ENCODE data around the gene FOXD1.
"Not testable (repeated sequence)": the region's sequence is repeated elsewhere in the genome, so short reads cannot be mapped to it uniquely, and the experiment has no call there.

FOXD1 gene

DNA sequence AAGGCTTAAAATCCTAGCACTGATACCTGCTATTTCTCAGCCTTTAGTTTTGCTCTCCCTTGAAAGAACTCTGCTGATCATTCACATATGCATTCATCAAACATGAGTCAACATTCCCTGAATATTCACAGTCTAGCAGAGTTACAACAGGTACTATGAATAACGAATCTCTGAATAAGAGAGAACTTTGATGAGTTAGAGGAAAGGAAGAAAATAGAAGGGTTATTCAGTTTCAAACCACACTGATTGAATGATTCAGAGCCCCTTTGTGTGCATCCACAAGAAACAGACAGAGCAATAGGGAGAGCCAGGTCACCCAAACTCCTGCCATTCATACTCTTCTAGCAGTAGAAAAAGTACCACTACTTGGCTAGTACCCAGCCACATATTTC, 36.0 kb downstream of the FOXD1 start:
- in situ Hi-C loops (cut with HindIII; ENCODE audit: low sequenced_read_pairs), result no loop called here
- no peak overlapping the region for H3K4me3 ChIP-seq (ENCODE audit: low read depth, low read length)

DNA sequence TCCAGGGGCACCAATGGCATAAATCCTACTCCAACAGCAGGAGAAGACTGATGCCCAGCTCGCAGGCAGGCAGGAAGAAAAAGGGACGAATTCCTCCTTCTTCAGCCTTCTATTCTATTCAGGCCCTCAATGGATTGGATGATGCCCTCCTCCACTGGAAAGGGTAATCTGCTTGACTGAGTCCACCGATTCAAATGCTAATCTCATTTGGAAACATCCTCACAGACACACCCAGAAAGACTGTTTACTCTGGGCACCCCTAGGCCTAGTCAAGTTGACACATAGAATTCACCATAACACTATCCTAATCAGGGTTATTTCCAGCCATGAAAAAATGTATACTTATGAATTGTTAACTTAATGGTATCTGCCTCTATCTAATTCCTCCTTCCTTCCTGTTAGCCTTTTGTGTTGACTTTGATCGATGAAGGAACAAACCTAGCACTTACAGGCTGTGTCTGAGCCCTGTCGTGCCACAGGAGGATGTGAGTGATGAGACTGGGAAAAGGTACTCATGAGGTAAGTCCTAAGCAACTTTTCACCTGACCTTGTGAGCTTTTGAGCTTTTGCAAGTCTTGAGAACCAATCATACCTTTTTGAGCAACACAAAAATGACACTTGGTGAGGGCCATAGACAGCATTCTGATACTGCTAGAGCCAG, 36.5 kb downstream of the FOXD1 start:
- in situ Hi-C loops (cut with HindIII; ENCODE audit: low sequenced_read_pairs), result no loop called here
- no peak for DNase-seq (ENCODE audit: low read depth)
- TF ChIP-seq, protein P1, sequence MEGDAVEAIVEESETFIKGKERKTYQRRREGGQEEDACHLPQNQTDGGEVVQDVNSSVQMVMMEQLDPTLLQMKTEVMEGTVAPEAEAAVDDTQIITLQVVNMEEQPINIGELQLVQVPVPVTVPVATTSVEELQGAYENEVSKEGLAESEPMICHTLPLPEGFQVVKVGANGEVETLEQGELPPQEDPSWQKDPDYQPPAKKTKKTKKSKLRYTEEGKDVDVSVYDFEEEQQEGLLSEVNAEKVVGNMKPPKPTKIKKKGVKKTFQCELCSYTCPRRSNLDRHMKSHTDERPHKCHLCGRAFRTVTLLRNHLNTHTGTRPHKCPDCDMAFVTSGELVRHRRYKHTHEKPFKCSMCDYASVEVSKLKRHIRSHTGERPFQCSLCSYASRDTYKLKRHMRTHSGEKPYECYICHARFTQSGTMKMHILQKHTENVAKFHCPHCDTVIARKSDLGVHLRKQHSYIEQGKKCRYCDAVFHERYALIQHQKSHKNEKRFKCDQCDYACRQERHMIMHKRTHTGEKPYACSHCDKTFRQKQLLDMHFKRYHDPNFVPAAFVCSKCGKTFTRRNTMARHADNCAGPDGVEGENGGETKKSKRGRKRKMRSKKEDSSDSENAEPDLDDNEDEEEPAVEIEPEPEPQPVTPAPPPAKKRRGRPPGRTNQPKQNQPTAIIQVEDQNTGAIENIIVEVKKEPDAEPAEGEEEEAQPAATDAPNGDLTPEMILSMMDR (IDR thresholded peaks at IDR 0.05; ENCODE audit: low read depth, low read length, missing control alignments), result no peak

More for the DNA sequence above, 36.0 kb downstream of the FOXD1 start:
- DNase-seq (ENCODE audit: low read depth), result no peak
- TF ChIP-seq, protein P1 (IDR thresholded peaks at IDR 0.05; ENCODE audit: low read depth, low read length, missing control alignments), result no peak

DNA sequence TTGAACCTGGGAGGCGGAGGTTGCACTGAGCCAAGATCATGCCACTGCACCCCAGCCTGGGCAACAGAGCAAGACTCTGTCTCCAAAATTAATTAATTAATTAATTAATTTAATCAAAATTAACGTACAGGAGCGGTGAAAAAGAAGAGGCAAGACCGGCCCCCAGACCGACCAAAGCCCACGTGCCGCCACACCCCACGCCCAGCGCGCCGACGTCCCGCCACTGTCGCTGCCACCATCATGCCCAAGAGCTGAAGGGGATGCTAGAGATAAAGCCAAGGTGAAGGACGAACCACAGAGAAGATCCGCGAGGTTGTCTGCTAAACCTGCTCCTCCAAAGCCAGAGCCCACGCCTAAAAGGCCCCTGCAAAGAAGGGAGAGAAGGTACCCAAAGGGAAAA, 38.6 kb downstream of the FOXD1 start:
- in situ Hi-C loops (cut with HindIII; ENCODE audit: low sequenced_read_pairs); H3K4me3 ChIP-seq (ENCODE audit: low read depth, low read length): not testable (repeated sequence)

More for the DNA sequence above, 36.5 kb downstream of the FOXD1 start:
- H3K4me3 ChIP-seq (ENCODE audit: low read depth, low read length), result no peak overlapping the region

DNA sequence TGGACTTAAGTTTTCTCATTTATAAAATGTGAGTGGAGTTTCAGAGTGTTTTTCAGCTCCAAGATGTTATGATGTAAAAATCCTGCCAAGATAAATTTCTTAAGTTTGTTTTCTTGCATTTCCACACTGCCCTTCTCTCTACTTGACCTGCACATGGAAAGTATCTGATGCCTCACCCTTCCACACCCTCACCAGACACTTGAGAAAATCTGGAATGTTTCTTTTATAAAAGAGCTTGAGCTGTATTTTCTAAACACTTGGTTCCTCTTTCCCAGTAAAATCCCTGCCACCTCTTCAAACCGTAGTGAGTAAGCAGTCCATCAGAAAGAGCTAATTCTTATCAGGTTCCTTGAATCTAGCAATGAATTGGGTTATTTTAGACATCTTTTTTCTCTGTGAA, 42.9 kb downstream of the FOXD1 start:
- in situ Hi-C loops (cut with HindIII; ENCODE audit: low sequenced_read_pairs), result no loop called here
- TF ChIP-seq, protein P1 (IDR thresholded peaks at IDR 0.05; ENCODE audit: low read depth, low read length, missing control alignments), result no peak
- H3K4me3 ChIP-seq (ENCODE audit: low read depth, low read length), result no peak overlapping the region
- DNase-seq (ENCODE audit: low read depth), result no peak

More for the DNA sequence above, 38.6 kb downstream of the FOXD1 start:
- DNase-seq (ENCODE audit: low read depth), result not testable (repeated sequence)

DNA sequence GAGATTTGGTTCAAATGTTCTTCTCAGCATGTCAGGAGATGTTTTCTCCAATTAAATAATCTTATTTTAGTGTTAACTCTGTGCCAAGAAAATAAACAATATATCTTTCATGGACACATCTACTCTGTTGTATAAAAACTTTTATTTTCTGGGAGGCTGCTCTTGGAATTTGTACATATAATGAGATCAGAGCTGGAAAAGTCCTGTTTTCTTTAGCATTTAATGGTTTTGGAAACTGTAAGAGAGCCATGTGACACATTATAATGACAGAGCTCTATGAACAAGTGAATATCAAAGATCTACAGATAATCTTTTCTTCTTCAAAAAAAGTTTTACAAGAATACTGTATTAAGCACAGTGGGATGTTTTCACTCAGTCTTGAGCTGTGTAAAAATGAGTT, 48.8 kb downstream of the FOXD1 start:
- no peak for DNase-seq (ENCODE audit: low read depth)
- no peak overlapping the region for H3K4me3 ChIP-seq (ENCODE audit: low read depth, low read length)
- TF ChIP-seq, protein P1 (IDR thresholded peaks at IDR 0.05; ENCODE audit: low read depth, low read length, missing control alignments), result no peak
- in situ Hi-C loops (cut with HindIII; ENCODE audit: low sequenced_read_pairs), result no loop called here
